Endothelial cell of umbilical vein (primary cell): ENCODE measurements around the gene NT5DC4. TPM values are rescaled to one million over a fixed set of nuclear protein-coding genes. Genes with fewer than 3 reads are reported as not detected.
"Not testable (repeated sequence)": the region's sequence is repeated elsewhere in the genome, so short reads cannot be mapped to it uniquely, and the experiment has no call there.

ENCODE experiments used
- BruUV-seq: library from RNA; stranded (reverse); fragments of 400-500 nt; replicated peaks from 2 replicates; lab custom pipeline; 2021; lab: Mats Ljungman, UMichigan
- CTCF ChIA-PET: fragments of 300-600, 350-600 bp; sonication (Branson Sonifier 250); formaldehyde crosslinking; loops from one replicate; lab custom pipeline; 2021; ENCODE audit warnings: antibody characterized with exemption, inconsistent platforms; lab: Charles Lee
- POLR2A ChIA-PET: fragments of 300-600, 350-600 bp; sonication (Branson Sonifier 250); formaldehyde crosslinking; loops from one replicate; lab custom pipeline; 2021; ENCODE audit warnings: antibody characterized with exemption, inconsistent platforms; lab: Charles Lee
- DNase-seq: peaks from one replicate; pipeline ENCODE4 v3.0.0-alpha.2; 2011; ENCODE audit warnings: low read depth, low spot score
- FAIRE-seq: peaks from 2 replicates; lab custom pipeline; 2011; peaks lifted over from hg19 to GRCh38; lab: Jason Lieb, UNC
- H2AFZ ChIP-seq: 2 replicates; pipeline ENCODE4 v1.6.0; 2012; ENCODE audit warnings: low read depth, low read length, control low read depth, inconsistent platforms
- H3K27ac ChIP-seq: 2 replicates; pipeline ENCODE4 v1.5.1; 2011; ENCODE audit warnings: low read depth, mild to moderate bottlenecking, control low read depth, low read length, moderate library complexity; ENCODE audit not compliant: insufficient read depth
- H3K27me3 ChIP-seq, 2 experiments: 2 replicates each; pipeline versions ENCODE4 v1.6.0 to v1.6.1; 2011; ENCODE audit warnings: low read length in 2 of 2, mixed read lengths in 1 of 2; ENCODE audit not compliant: control insufficient read depth in 2 of 2, insufficient read depth in 2 of 2
- H3K36me3 ChIP-seq, 2 experiments: 2 replicates in 1 of 2; 3 replicates in 1 of 2; pipeline ENCODE4 v1.5.1; 2011; ENCODE audit warnings: low read length in 2 of 2, mild to moderate bottlenecking in 1 of 2, moderate library complexity in 1 of 2; ENCODE audit not compliant: control insufficient read depth in 2 of 2, insufficient read depth in 2 of 2; ENCODE audit errors: extremely low read depth in 1 of 2
- H3K4me1 ChIP-seq: 3 replicates; pipeline ENCODE4 v1.5.1; 2011; ENCODE audit warnings: mild to moderate bottlenecking, low read length; ENCODE audit not compliant: control insufficient read depth, insufficient read depth; ENCODE audit errors: extremely low read depth
- H3K4me2 ChIP-seq: 2 replicates; pipeline ENCODE4 v1.6.1; 2011; ENCODE audit warnings: low read length, control low read depth, mixed read lengths; ENCODE audit not compliant: insufficient read depth
- H3K4me3 ChIP-seq, 3 experiments: fragments of 200-600 bp in 1 of 3; sonication (generic), shearing (Covaris generic) in 1 of 3; replicated peaks in 1 of 3; 2 replicates each; pipeline ENCODE4 v1.5.1; 2011 to 2016; ENCODE audit warnings: control low read depth in 3 of 3, low read length in 3 of 3, mild to moderate bottlenecking in 2 of 3, inconsistent platforms in 1 of 3, low read depth in 1 of 3, moderate library complexity in 1 of 3; ENCODE audit not compliant: insufficient read depth in 1 of 3
- H3K79me2 ChIP-seq: 2 replicates; pipeline ENCODE4 v1.6.0; 2012; ENCODE audit warnings: low read length, inconsistent platforms; ENCODE audit not compliant: control insufficient read depth, insufficient read depth
- H3K9ac ChIP-seq: replicated peaks from 2 replicates; pipeline ENCODE3; 2011; ENCODE audit warnings: low read length, control low read depth; ENCODE audit not compliant: insufficient read depth; ENCODE audit errors: extremely low read depth
- H3K9me1 ChIP-seq: replicated peaks from 3 replicates; pipeline ENCODE4 v1.6.0; 2011; ENCODE audit warnings: mild to moderate bottlenecking, low read length; ENCODE audit not compliant: control insufficient read depth, insufficient read depth; ENCODE audit errors: extremely low read depth
- H3K9me3 ChIP-seq: replicated peaks from 2 replicates; pipeline ENCODE4 v1.5.1; 2012; ENCODE audit warnings: low read length, inconsistent platforms; ENCODE audit not compliant: control insufficient read depth, insufficient read depth
- H4K20me1 ChIP-seq: replicated peaks from 2 replicates; pipeline ENCODE3; 2011; ENCODE audit warnings: mild to moderate bottlenecking, low read length; ENCODE audit not compliant: control insufficient read depth, insufficient read depth; ENCODE audit errors: extremely low read depth
- CTCF ChIP-seq, 2 donors: IDR thresholded peaks; 1 replicate in 1 of 2; 2 replicates in 1 of 2; pipeline ENCODE4 v1.5.1; 2011; ENCODE audit warnings: low read length in 2 of 2, mild to moderate bottlenecking in 2 of 2, moderate library complexity in 2 of 2, control low read depth in 1 of 2, inconsistent platforms in 1 of 2, low read depth in 1 of 2; ENCODE audit not compliant: insufficient read depth in 1 of 2; ENCODE audit errors: extremely low read depth in 1 of 2
- EZH2 ChIP-seq: IDR thresholded peaks from 2 replicates; pipeline ENCODE4 v1.6.1; 2012; ENCODE audit warnings: borderline replicate concordance, low read depth, mild to moderate bottlenecking, moderate library complexity, low read length, inconsistent platforms; ENCODE audit not compliant: severe bottlenecking
- FOS ChIP-seq: IDR thresholded peaks from 2 replicates; pipeline ENCODE4 v1.6.1; 2011; ENCODE audit warnings: mild to moderate bottlenecking, low read length, moderate library complexity, borderline replicate concordance; ENCODE audit not compliant: insufficient read depth
- GATA2 ChIP-seq: IDR thresholded peaks from 2 replicates; pipeline ENCODE4 v1.7.0; 2011; ENCODE audit warnings: low read depth, mild to moderate bottlenecking, moderate library complexity, mixed read lengths, low read length; ENCODE audit not compliant: insufficient read length, insufficient read depth
- JUN ChIP-seq: IDR thresholded peaks from 2 replicates; pipeline ENCODE4 v1.6.1; 2011; ENCODE audit warnings: borderline replicate concordance, low read depth; ENCODE audit not compliant: insufficient read length, insufficient read depth
- MAX ChIP-seq: IDR thresholded peaks from 2 replicates; pipeline ENCODE4 v1.6.1; 2011; ENCODE audit not compliant: insufficient read depth, insufficient read length
- MYC ChIP-seq: IDR thresholded peaks from one replicate; pipeline ENCODE4 v1.6.1; 2011; ENCODE audit warnings: mild to moderate bottlenecking, low read depth, low read length
- POLR2A ChIP-seq: IDR thresholded peaks from 2 replicates; pipeline ENCODE4 v1.6.1; 2012; ENCODE audit warnings: low read depth, mild to moderate bottlenecking, control low read depth, low read length
- POLR2AphosphoS5 ChIP-seq: IDR thresholded peaks from 2 replicates; pipeline ENCODE4 v1.6.1; 2012; ENCODE audit warnings: low read depth, mild to moderate bottlenecking, control low read depth, low read length, moderate library complexity; ENCODE audit not compliant: insufficient read depth
- dilution Hi-C: fragments of 300-500 bp; cut with MboI; formaldehyde crosslinking; loops from one replicate; pipeline ENCODE4 v1.15.0; 2019; ENCODE audit warnings: low sequenced_read_pairs; ENCODE audit not compliant: extremely low pct_ligation_motif_present
- intact Hi-C: fragments of 100-400 bp; cut with micrococcal nuclease; formaldehyde crosslinking; loops from one replicate; pipeline ENCODE4 v1.10.0; 2022
- polyA plus RNA-seq, 4 experiments: library from polyadenylated mRNA; depleted of rRNA in 3 of 4; stranded (reverse) in 3 of 4; unstranded in 1 of 4; fragments of >200 nt; gene quantifications; 2 replicates each; pipeline versions ENCODE4 v1.2.1 to v1.2.3, GENCODE V29; 2011 to 2012; ENCODE audit warnings: missing spikeins in 1 of 4
- total RNA-seq: library from RNA; stranded (reverse); gene quantifications from 2 replicates; pipeline ENCODE4 v1.2.3, GENCODE V29; 2021

Gene NT5DC4
- total and polyA plus RNA-seq, 2 donors (not counting 3 experiments of a cell fraction or from before 2014, with no cell fraction given) = not detected

- intact Hi-C loops, BruUV-seq: not testable (repeated sequence)
Measured at GRCh38 chr2:112716826-112717352, 3.9 kb upstream of the NT5DC4 start.

GRCh38 chr2:112718863-112719370 lies 1.9 kb upstream of the NT5DC4 start:
- no peak overlapping the region for H3K9ac ChIP-seq
- no peak overlapping the region for H3K27ac ChIP-seq
- no peaks in the 10 kb centered on the region for H4K20me1 ChIP-seq
- no peak for TF ChIP-seq EZH2
- no peak for TF ChIP-seq POLR2AphosphoS5
- no peak for TF ChIP-seq FOS
- no peak for TF ChIP-seq POLR2A
- TF ChIP-seq CTCF (IDR thresholded peaks at IDR 0.05; ENCODE audit: extremely low read depth in 1 of 2, insufficient read depth in 1 of 2, low read depth in 1 of 2, low read length in 2 of 2) = no peak
- TF ChIP-seq GATA2 = no peak
- TF ChIP-seq MAX = no peak
- TF ChIP-seq MYC = no peak
- no peak for TF ChIP-seq JUN
- no peaks in the 10 kb centered on the region for H3K36me3 ChIP-seq
- ChIA-PET CTCF (interaction anchor here (0.9 to 1.7 kb wide), 3 partner anchors 8 to 92 kb away, joined by 3 read pairs; no protein-coding TSS in a partner anchor), POLR2A (no interaction called here)
- no peaks in the 10 kb centered on the region for H3K79me2 ChIP-seq
- H2AFZ ChIP-seq = no peak overlapping the region
- no peak for FAIRE-seq
- H3K4me2 ChIP-seq = no peak overlapping the region
- dilution Hi-C loops (no loop called here), intact Hi-C loops (no loop called here)
- H3K9me3 ChIP-seq = no peaks in the 10 kb centered on the region
- H3K4me3 ChIP-seq = no peak overlapping the region
- no peaks in the 10 kb centered on the region for H3K9me1 ChIP-seq
- DNase-seq = no peak
- BruUV-seq = no TSS peak
- H3K4me1 ChIP-seq = no peaks in the 10 kb centered on the region
- H3K27me3 ChIP-seq = peaks cover 0 to 7% of the 10 kb centered on the region in 2 experiments

More at GRCh38 chr2:112716826-112717352, 3.9 kb upstream of the NT5DC4 start:
- H2AFZ ChIP-seq, H3K79me2 ChIP-seq, H3K4me2 ChIP-seq, H3K27me3 ChIP-seq, H3K27ac ChIP-seq, POLR2A ChIA-PET, H3K36me3 ChIP-seq, H4K20me1 ChIP-seq, FAIRE-seq, H3K9me1 ChIP-seq, H3K4me1 ChIP-seq, H3K9me3 ChIP-seq, dilution Hi-C loops, DNase-seq, CTCF ChIA-PET, H3K9ac ChIP-seq, H3K4me3 ChIP-seq: not testable (repeated sequence)
